Endothelial cell of umbilical vein (primary cell): ENCODE measurements around the gene PI4KB.

ENCODE experiments used
- CTCF ChIP-seq, 2 donors: IDR thresholded peaks; 1 replicate in 1 of 2; 2 replicates in 1 of 2; pipeline ENCODE4 v1.5.1; 2011; ENCODE audit warnings: low read length in 2 of 2, mild to moderate bottlenecking in 2 of 2, moderate library complexity in 2 of 2, control low read depth in 1 of 2, inconsistent platforms in 1 of 2, low read depth in 1 of 2; ENCODE audit not compliant: insufficient read depth in 1 of 2; ENCODE audit errors: extremely low read depth in 1 of 2
- EZH2 ChIP-seq: IDR thresholded peaks from 2 replicates; pipeline ENCODE4 v1.6.1; 2012; ENCODE audit warnings: borderline replicate concordance, low read depth, mild to moderate bottlenecking, moderate library complexity, low read length, inconsistent platforms; ENCODE audit not compliant: severe bottlenecking
- FOS ChIP-seq: IDR thresholded peaks from 2 replicates; pipeline ENCODE4 v1.6.1; 2011; ENCODE audit warnings: mild to moderate bottlenecking, low read length, moderate library complexity, borderline replicate concordance; ENCODE audit not compliant: insufficient read depth
- GATA2 ChIP-seq: IDR thresholded peaks from 2 replicates; pipeline ENCODE4 v1.7.0; 2011; ENCODE audit warnings: low read depth, mild to moderate bottlenecking, moderate library complexity, mixed read lengths, low read length; ENCODE audit not compliant: insufficient read length, insufficient read depth
- JUN ChIP-seq: IDR thresholded peaks from 2 replicates; pipeline ENCODE4 v1.6.1; 2011; ENCODE audit warnings: borderline replicate concordance, low read depth; ENCODE audit not compliant: insufficient read length, insufficient read depth
- MAX ChIP-seq: IDR thresholded peaks from 2 replicates; pipeline ENCODE4 v1.6.1; 2011; ENCODE audit not compliant: insufficient read depth, insufficient read length
- MYC ChIP-seq: IDR thresholded peaks from one replicate; pipeline ENCODE4 v1.6.1; 2011; ENCODE audit warnings: mild to moderate bottlenecking, low read depth, low read length
- POLR2A ChIP-seq: IDR thresholded peaks from 2 replicates; pipeline ENCODE4 v1.6.1; 2012; ENCODE audit warnings: low read depth, mild to moderate bottlenecking, control low read depth, low read length
- POLR2AphosphoS5 ChIP-seq: IDR thresholded peaks from 2 replicates; pipeline ENCODE4 v1.6.1; 2012; ENCODE audit warnings: low read depth, mild to moderate bottlenecking, control low read depth, low read length, moderate library complexity; ENCODE audit not compliant: insufficient read depth

GRCh38 chr1:151294742-151295462 lies 32.3 kb downstream of the PI4KB start:
- TF ChIP-seq CTCF (IDR thresholded peaks at IDR 0.05; ENCODE audit: extremely low read depth in 1 of 2, insufficient read depth in 1 of 2, low read depth in 1 of 2, low read length in 2 of 2) (no peak), EZH2 (no peak), POLR2A (no peak), FOS (no peak), MAX (no peak), MYC (no peak), POLR2AphosphoS5 (no peak), GATA2 (no peak), JUN (no peak)
